Upper lobe of left lung (tissue), 4 donors: ENCODE data around the gene PNCK.

Experiments
- POLR2A ChIP-seq, 4 donors: fragments of 450-650 bp; IDR thresholded peaks; one replicate each; pipeline ENCODE4 v1.5.1; 2016 to 2017; ENCODE audit warnings: antibody characterized with exemption in 4 of 4, mild to moderate bottlenecking in 2 of 4
- POLR2AphosphoS5 ChIP-seq, 2 donors: sonication (generic); formaldehyde crosslinking; IDR thresholded peaks; one replicate each; pipeline ENCODE4 v1.5.1; 2017; ENCODE audit warnings: antibody characterized with exemption in 2 of 2
- TF ChIP-seq, protein P1 (sequence below), 6 experiments: fragments of 450-650 bp in 4 of 6; fragments of 200-600 bp in 2 of 6; sonication (generic) in 2 of 6; IDR thresholded peaks; one replicate each; pipeline ENCODE4 v1.5.1; 2016 to 2019; ENCODE audit warnings: antibody characterized with exemption in 6 of 6

DNA sequence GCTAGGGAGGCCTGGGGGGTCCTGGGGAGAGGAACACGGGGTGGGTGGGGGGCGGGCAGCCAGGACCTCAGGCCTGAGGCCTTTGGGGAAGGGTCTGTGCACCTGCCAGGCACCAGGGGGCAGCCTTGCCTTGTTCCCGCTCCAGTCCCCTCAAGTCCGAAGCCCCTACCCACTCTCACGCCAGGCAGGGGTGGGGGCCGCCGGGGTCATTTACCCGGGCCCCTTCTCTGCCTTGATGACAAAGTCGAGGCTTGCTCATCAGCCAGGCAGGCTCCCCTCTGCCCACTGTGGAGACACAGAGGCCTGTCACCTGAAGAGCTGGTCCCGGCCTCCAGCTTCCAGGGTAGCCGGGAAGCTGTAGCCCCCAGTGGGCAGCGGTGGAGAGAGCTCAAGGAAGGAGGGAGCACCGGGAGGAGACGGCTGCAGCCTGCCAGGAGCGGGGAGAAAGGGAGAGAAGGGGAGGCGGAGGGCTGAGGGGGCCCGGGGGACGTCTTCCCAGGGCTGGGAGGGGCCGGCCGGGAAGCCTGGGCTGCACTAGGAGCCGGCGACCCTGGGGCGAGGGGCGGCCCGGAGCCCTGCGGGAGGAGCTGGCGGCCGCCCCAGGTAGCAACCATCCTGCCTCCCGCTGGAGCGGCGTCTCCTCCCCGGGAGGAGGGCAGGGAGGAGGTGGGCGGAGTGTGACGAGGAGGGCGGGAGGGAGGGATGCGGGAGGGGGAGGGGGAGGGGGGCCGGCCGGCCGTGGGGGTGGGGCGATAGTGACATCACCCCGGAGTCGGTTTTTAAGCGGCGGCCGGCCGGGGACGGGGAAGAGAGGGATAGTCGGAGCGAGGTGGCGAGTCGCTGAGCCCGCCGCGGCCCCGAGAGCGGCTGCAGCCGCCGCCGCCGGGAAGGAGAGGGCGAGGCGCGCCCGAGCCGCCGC is 13.8 kb upstream of the PNCK start, which contains the start of gene SLC6A8:
- TF ChIP-seq, protein P1, sequence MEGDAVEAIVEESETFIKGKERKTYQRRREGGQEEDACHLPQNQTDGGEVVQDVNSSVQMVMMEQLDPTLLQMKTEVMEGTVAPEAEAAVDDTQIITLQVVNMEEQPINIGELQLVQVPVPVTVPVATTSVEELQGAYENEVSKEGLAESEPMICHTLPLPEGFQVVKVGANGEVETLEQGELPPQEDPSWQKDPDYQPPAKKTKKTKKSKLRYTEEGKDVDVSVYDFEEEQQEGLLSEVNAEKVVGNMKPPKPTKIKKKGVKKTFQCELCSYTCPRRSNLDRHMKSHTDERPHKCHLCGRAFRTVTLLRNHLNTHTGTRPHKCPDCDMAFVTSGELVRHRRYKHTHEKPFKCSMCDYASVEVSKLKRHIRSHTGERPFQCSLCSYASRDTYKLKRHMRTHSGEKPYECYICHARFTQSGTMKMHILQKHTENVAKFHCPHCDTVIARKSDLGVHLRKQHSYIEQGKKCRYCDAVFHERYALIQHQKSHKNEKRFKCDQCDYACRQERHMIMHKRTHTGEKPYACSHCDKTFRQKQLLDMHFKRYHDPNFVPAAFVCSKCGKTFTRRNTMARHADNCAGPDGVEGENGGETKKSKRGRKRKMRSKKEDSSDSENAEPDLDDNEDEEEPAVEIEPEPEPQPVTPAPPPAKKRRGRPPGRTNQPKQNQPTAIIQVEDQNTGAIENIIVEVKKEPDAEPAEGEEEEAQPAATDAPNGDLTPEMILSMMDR (IDR thresholded peaks at IDR 0.05): peak in 2 of 6 experiments; percentile 8 to 39
- TF ChIP-seq POLR2A (IDR thresholded peaks at IDR 0.05): peak in 1 of 4 donors; percentile 34
- peak in 1 of 2 donors; percentile 56 for TF ChIP-seq POLR2AphosphoS5 (IDR thresholded peaks at IDR 0.05)
